NCI-H2171 (cell line): Measurements from ENCODE around the gene CDC42BPA.

Experiments
- DNase-seq: peaks from one replicate; lab custom pipeline; 2025; lab: John Stamatoyannopoulos, UW

The CDC42BPA gene

DNA sequence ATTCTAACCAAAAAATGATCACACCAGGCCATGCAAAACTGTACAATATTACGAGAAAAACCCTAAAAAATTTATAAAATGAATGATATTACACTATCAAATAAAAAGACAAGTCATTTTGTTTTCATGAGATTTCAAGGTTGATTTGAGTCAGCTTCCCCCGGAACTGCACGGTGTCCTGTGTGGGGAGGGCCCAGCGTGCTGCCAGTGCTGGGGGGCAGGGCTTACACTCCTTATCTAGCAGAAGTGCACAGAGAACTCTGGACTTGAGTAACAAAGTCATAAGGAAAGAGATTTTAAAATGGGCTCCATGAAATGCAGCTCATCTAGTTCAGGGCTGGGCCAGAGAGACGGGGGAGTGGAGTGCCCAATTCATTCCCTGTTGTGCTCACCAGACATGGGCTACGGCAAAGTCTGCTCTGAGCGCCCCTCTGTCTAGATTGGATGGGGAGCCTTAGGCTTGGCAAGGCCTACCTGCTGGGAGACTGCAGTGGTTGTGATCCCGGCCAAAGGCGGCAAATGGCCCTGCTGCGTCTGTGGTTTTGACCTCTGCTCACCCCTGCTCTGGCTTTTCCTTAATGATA is 328.1 kb downstream of the CDC42BPA start:
- no peak for DNase-seq

GRCh38 chr1:226989085-226989920 is 329.0 kb downstream of the CDC42BPA start:
- no peak for DNase-seq

GRCh38 chr1:226988334-226988666 is 330.0 kb downstream of the CDC42BPA start:
- DNase-seq: no peak

- DNase-seq: no peak
Measured at GRCh38 chr1:226987623-226988333, 330.5 kb downstream of the CDC42BPA start.

DNA sequence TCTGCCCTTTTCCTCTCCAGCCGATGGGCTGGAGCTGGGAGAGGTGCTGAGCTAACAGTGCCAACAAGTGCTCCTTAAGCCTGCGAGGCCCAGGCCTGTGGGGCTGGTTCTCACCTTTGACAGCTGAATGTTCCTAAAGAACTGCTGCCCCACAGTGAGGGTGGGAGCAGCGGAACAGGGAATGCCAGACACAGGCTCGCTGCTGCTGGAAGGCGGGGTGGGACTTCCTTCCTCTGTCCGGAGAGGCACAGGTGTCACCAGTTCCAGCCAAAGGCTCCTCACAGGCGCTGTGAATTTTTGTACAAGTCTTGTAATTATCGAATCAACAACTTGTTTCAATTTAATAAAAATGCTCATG is 331.1 kb downstream of the CDC42BPA start:
- DNase-seq: no peak

DNA sequence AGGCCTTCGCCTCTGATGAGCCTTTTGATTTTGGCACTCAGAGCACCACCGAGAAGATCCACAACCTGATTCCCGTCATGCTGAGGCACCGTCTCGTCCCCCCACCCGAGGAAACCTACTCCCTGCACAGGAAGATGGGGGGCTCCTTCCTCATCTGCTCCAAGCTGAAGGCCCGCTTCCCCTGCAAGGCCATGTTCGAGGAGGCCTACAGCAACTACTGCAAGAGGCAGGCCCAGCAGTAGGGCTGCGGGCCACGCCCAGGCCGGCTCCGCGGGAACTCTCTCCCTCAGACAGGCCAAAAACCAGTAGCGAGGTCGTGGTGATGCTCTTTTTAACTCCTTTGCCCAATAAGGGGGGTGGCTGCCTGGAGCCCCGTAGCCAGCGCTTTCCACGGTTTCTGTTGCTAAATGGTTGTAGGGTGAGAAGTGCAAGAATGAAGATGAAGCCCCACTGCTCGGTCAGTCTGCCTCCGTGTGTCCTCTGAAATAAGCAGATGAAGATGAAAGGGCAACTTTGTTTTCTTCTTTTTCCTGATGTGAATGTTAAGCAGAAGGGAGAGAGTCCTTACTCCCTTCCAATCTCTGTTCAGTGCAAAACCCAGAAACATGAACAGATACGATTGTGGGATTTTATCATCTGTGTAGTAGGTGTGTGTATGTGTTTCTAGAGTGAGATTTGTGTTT is 331.7 kb downstream of the CDC42BPA start:
- DNase-seq: no peak

- DNase-seq: no peak
Measured at GRCh38 chr1:226985839-226986463, 332.3 kb downstream of the CDC42BPA start.

DNA sequence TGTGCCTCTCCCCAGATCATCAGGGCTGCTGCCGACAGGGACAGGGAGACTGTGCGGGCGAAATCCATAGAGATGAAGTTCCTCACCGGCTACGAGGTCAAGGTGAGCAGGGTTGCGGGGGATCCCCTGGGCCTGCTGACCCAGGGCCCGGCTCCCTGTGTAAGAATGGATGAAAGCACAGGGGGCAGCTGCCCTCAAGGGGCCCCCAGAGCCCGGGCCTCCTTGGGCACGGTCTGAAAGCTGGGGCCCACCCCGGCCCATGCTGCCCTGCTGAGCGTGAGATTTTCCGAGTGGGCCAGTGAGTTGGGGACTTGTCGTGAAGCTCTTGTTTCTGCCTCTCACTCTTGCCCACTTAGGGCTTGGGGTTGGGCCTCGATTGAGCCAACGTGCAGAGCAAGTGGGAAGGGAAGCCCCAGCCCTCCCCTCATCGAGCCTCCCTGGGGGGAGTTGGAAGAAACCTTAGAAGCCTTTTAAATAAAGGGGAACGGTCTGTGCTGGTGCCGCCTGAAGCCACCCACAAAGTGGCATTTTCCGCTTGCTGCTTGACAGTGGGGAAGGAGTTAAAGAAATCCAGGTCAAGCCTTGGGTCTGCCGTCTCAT is 333.0 kb downstream of the CDC42BPA start:
- no peak for DNase-seq

DNA sequence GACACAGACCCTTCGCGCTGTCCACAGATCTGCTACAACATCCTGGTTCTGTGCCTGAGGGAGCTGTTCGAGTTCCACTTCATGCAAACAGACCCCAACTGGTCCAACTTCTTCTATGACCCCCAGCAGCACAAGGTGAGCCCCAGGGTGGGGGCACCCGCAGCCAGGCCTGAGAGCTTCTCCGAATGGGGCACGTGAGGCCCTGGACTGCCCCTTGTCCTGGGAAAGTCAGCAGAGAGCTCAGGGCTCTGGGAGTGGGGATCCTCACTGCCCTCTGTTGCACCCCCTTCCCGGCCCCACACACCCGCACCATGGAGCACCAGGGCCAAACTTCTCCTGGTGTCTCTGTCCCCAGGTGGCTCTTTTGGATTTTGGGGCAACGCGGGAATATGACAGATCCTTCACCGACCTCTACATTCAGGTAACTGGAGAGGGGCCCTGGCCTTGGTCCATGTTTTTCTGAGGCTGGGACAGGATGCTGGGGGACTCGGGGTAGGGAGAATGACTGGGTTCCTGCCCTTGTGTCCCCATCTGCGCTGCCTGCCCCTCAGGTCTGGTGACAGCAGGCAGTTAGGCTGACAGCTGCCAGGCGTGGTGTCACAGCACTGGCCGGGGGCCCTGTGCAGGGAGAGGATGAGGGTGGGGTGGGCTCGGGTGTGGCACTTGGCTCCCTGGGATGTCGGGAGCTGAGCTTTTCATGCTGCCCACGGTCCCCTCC is 333.6 kb downstream of the CDC42BPA start:
- peak; percentile 67 for DNase-seq

GRCh38 chr1:226983992-226984364 is 334.3 kb downstream of the CDC42BPA start:
- DNase-seq: no peak

DNA sequence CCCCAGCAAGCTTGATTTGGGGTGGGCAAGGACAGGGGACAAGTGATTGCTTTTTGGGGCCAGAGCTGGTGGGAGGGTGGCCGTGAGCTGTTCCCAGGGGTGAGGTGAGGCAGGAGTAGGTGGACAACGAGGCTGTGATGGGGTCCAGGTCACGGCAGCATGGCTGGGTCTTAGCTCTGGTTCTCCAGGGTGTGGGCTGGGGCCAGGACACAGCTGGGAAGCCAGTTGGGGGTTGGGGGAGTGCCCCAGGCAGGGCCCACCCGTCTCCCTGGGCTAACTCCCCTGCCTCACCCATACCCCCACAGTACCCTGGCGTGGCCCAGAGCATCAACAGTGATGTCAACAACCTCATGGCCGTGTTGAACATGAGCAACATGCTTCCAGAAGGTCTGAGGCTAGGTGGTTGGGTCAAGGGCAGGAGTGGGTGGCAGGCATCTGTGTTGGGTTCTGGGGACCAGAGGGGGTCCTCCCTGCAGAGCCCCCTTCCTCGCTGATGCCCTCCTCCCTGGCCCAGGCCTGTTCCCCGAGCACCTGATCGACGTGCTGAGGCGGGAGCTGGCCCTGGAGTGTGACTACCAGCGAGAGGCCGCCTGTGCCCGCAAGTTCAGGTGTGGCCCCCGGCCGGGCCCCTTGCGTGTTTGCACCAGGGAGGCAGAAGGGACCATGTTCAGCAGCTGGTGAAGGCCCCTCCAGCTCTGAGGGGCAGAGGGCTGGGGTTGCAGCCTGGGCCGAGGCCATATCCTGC is 334.9 kb downstream of the CDC42BPA start:
- no peak for DNase-seq

DNA sequence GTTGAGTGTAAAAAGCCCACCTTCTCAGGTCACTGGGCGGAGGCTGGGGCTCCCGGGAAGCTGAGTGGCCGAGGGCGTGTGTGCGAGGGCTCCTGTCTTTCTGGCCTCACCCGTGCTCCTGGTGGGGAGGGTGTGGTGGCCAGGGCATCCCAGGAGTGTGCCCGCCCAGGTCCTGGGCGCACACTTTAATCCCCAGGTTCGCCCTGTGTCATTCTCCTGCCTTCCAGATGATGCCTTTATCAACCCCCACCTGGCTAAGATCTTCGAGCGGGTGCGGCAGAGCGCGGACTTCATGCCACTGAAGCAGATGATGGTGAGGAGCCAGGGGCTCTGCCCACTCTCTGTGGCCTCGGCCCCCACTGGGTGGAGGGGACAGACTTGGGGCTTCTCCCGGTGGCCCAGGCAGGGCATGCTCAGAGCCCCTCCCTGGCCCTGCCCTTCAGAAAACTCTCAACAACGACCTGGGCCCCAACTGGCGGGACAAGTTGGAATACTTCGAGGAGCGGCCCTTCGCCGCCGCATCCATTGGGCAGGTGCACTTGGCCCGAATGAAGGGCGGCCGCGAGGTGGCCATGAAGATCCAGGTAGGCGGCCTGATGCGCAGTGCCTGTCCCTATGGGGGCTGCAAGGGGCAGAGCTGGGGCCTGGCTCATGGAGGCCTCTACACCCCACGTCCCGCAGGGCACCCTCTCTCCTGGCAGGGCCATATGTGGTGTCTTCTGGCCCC is 335.7 kb downstream of the CDC42BPA start:
- no peak for DNase-seq

DNA sequence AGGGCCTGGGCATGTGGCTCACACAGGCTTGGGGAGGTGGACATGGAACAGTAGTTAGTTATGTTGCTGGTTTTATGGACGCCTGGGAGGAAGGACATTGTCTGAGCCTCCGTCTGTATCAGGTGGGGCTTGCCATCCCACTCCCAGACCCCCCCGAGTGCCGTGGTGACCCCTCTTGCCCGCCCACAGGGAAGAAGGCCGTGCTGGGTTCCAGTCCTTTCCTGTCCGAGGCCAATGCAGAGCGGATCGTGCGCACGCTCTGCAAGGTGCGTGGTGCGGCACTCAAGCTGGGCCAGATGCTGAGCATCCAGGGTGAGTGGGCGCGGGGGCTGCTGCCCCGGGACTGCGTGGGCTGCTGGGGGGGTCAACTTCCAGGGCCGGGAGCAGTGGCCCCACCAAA is 336.5 kb downstream of the CDC42BPA start:
- DNase-seq: no peak

DNA sequence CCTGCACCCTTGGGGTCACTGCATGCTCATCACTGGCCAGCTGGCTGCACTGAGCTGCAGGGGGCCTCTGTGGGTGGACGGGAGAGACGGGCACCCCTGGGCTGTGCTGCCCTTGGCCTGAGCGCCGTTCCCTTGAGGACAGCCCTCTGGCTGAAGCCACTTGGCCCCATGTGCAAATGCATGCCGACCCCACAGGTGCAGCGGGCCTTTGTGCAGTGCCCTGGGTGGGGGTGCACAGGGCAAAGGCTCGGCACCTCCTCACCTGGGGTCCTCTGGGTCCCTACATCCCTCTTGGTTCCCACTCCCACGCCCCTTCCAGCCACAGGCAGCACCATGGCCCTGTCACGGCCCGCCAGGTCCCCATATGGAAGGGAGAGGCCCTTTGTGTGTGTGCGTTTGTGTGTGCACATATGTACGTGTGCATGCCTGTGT is 336.9 kb downstream of the CDC42BPA start:
- DNase-seq: no peak

GRCh38 chr1:226980565-226981385 is 337.5 kb downstream of the CDC42BPA start:
- no peak for DNase-seq

- no peak for DNase-seq
Measured at GRCh38 chr1:226980122-226980560, 338.2 kb downstream of the CDC42BPA start.

- no peak for DNase-seq
Measured at GRCh38 chr1:226979517-226980121, 338.7 kb downstream of the CDC42BPA start.

GRCh38 chr1:226979115-226979516 is 339.2 kb downstream of the CDC42BPA start:
- no peak for DNase-seq
